ENCODE measurements around the gene OR2T33.
"Not testable (repeated sequence)": the region's sequence is repeated elsewhere in the genome, so short reads cannot be mapped to it uniquely, and the experiment has no call there.

OR2T33 gene, protein sequence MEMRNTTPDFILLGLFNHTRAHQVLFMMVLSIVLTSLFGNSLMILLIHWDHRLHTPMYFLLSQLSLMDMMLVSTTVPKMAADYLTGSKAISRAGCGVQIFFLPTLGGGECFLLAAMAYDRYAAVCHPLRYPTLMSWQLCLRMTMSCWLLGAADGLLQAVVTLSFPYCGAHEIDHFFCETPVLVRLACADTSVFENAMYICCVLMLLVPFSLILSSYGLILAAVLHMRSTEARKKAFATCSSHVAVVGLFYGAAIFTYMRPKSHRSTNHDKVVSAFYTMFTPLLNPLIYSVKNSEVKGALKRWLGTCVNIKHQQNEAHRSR

DNA sequence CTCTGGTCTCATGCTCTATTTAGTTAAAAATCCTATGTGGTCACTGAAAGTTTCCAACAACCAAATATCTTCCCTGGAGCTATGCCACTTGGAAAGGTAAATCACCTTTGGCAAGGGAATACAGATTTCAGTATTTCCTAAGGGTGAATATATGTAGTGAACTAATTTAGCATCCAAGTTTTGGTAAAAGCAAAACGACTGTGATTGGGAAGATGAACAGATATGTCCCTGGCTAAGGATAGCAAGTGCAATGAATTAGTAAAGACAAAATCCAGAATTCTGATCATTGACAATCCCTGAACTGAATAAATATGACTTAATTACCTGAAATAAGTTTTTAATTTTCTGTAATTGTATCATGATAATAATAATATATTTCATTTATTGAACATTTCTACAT lies at the start of gene OR2T33:
Gene OR2T33 (minus strand): TSS at position 101 of the 400 bp plus-strand sequence. CDS start 4,162 bp downstream, outside the sequence.
- DNase-seq: no peak

DNA sequence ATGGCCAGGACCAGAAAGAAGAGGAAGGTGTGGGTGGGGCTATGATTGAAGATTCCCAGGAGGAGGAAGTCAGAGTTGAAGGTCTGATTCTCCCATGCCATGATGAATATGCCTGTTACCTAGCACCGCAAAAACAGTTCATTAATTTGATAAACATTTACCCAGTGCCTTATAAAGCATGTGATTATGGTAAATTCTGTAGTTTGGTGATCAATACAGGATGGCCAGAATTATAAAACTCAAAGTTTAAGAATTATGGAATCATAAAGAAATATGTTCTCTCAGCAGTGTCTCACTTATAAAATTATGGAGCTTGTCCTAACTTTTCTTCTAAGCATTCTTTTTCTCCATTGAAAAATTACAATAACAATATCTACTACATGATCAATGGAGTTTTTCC lies 46.7 kb upstream of the OR2T33 start, which contains the start of gene OR2M7:
Gene OR2M7 (minus strand): TSS at position 101 of the 400 bp plus-strand sequence. CDS start 0 bp downstream, at position 101.
- DNase-seq: no peak

DNA sequence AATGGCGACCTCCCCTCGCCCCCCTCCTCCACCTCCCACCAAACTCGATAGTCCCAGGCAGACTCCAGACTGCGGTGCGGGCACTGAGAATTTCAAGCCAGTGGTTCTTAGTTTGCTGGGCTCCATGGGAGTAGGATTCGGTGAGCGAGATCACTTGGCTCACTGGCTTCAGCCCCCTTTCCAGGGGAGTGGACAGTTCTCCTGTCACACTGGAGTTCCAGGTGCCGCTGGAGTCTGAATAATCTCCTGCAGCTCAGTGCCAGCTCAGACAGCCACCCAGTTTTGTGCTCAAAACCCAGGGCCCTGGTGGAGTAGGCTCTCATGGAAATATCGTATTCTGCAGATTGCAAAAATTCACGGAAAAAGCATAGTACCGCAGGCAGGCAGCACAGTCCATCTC lies 39.0 kb upstream of the OR2T33 start:
- no peak for DNase-seq

DNA sequence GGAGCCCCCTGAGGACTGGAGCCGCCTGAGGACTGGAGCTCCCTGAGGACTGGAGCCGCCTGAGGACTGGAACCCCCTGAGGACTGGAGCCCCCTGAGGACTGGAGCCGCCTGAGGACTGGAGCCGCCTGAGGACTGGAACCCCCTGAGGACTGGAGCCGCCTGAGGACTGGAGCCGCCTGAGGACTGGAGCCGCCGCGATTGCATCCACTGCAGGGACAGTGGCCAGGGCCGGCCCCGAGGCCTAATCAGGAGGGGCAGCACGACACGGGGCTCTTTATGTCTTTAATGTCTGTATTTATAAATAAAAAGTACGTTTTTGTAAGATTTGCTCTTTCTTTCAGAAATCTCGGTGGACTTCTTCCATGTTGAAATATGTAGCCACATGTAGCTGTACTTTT lies 29.0 kb upstream of the OR2T33 start:
- not testable (repeated sequence) for DNase-seq

DNA sequence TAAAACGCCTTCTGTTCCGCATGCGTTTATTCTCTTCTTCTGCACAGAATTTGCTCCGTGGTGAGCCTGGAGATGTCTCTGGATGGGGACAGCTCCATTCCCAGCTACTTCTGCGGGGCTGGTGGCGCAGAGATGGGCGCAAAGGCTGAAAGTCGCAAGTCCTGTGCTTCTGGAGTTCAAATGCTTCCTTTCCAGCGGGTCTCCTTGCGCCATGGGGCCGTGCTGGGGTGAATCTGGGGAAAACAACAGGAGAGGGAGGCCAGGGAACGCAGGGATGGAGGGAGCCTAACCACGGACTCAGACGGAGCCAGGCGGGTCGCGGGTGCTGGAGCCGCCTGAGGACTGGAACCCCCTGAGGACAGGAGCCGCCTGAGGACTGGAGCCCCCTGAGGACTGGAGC lies 28.3 kb upstream of the OR2T33 start:
- no peak for DNase-seq

DNA sequence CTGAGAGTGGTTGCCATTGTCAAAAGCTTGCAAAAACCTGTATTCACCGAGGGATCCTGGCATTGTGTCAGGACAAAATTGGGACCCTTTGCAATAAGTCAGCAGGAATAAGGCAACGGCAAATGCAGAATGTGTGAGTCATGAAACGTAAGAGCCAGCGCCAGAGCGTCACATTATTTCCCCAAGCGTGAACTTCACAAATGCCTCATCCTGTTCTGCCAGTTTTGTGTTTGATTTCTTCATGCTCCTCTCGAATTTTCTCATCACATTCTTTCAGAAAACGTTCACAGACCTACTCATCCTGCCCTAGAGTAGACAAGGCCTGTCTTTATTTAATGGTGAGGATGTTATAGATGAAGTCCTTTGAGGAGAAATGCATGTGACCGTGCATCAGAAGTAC lies 27.9 kb upstream of the OR2T33 start:
- not testable (repeated sequence) for DNase-seq

DNA sequence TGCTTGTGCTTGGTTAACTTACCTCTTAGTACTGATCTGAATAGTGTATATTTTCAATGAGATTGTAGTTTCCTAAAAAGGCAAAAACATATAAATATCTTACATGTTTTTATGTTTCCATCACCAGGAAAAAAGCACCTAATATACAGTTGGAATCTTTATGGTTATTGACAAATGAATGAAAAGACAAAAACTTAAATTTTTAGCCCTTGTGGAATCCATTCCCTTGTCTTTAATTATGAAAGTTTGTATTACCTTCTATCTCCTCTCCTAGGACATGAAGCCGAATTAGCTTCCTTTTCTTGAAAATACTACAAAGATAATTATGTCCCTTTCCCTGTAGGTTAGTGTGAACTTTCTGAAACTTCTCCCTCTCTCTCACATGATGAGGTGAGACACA lies 25.5 kb upstream of the OR2T33 start, which contains the start of gene OR2T12:
Gene OR2T12 (minus strand): TSS at position 101 of the 400 bp plus-strand sequence. CDS start 7,846 bp downstream, outside the sequence.
- DNase-seq: no peak

DNA sequence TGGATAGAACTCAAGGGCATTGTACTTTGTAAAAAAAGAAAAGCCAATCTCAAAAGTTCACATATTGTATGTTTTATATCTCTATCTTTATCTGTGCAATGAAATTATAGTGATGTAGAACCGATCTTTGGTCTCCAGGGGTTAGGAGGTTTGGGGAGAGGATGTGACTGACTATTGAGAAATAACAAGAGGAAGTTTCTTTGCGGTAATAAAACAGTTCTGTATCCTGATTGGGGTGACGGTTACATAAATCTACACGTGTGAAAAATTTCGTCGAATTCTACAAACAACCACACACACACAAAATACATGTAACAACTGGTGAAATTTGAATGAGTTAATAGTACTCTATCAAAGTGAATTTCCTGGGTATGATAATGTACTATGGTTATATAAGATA lies 10.6 kb upstream of the OR2T33 start:
- no peak for DNase-seq

DNA sequence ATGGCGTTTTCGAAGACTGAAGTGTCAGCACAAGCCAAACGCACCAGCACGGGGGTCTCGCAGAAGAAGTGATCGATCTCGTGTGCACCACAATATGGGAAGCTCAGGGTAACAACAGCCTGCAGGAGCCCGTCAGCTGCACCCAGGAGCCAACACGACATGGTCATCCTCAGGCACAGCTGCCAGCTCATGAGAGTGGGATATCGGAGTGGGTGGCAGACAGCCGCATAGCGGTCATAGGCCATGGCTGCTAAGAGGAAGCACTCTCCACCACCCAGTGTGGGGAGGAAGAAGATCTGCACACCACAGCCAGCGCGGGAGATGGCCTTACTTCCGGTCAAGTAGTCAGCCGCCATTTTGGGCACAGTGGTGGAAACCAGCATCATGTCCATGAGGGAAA lies 4.6 kb downstream of the OR2T33 start:
- DNase-seq: not testable (repeated sequence)

DNA sequence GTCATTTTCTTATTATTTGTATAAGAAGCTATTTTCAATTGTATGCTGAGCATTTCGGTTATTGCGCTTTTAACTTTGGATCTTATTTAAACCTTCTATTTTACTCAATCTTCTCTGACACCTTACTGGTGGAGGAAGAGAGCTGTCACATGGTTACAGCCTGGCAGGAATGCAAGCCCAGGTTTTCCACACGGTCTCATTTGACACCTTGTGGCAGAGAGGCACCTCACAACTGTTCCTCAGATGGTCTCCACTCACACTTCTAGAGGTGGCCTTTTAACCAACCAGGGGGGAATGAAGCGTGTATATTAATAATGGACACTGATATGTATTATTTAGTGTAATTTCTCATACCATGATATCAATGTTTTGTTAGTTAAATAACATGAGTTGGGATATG lies 9.6 kb downstream of the OR2T33 start:
- DNase-seq: no peak

DNA sequence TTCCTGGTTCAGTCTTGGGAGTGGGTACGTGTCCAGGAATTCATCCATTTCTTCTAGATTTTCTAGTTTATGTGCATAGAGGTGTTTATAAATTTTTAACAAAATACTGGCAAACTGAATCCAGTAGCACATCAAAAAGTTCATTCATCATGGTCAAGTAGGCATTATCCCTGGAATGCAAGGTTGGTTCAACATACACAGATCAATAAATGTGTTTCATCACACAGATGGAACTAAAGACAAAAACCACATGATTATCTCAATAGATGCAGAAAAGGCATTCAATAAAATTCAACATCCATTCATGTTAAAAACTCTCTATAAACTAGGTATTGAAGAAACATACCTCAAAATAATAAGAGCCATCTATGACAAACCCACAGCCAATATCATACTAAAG lies 18.5 kb downstream of the OR2T33 start:
- DNase-seq: not testable (repeated sequence)

DNA sequence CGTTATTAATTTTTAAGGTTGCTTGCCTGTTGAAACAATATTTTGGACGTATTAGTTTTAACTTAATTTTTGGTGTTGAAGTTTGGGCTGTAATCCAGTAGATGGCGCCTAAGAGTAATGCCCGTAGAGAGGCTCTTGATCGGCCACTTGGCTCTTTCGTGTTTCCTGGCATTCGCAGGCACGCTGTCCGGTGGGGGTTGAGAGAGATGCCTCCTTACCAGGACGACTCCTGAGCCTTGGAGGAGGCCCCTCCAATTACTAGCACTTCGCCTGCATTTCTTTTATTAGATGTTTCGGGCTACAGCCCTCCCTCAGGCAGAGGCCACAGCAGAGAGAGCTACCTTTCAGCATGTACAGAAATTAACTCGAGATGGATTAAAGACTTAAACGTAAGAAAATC lies 34.6 kb downstream of the OR2T33 start:
- no peak for DNase-seq

DNA sequence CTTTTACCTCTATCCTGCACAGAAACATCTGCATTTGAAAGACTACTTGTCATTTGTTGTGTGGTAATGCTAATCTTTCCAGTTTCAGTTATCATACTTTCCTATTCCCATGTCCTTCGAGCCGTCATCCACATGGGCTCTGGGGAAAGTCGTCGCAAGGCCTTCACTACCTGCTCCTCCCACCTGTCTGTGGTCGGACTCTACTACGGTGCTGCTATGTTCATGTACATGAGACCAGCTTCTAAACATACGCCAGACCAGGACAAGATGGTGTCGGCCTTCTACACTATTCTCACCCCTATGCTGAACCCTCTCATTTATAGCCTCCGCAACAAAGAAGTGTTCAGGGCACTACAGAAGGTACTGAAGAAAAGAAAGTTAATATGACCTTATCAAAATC lies 38.3 kb downstream of the OR2T33 start:
- no peak for DNase-seq

DNA sequence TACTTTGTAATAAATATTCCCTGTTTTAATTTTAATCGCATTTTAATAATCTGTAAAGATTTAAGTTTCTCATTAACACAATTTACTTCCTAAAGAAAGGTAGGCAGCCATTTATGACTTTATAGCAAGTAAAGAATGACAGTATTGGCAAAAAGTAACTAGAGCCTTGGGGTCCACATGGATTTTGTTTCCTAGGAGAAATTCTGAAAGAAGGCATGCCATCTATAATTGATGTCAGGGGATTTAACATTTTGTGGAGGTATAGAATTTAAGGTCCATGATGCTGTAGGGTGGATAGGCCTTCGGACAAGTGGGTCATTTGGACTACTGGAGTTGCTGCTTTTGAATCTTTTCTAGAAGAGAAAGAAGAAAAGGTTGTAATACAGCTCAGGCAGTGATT lies 46.7 kb downstream of the OR2T33 start, which contains the start of gene OR2M4:
Gene OR2M4 (plus strand): TSS at position 301 of the 400 bp plus-strand sequence. CDS start 7,512 bp downstream, outside the sequence.
- DNase-seq: no peak

DNA sequence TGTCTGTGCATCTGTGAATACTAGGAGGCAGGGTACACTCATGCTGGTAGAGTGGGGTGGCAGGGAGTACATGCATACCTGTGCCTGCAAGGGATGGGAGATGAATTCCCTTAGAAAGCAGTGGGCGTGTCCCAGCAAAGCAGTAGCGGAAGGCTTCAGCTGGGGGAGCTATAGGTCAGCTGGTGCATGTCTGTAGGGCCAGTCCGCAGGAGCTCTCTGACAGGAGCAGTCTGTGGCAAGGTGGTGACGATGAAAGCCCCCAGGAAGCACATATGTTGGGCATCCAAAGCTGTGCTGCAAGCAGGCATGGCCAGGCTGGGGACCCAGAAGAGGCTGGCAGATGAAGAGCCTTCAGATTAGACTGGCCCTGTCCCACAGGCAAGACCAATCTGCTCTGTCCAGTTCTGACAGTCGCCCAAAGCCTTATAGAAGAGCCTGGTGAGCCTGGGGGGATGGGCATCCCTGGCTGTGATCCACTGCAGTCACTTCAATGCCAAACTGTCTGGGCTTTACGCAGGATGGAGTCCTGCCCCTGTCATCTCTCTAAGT lies 48.3 kb downstream of the OR2T33 start:
- no peak for DNase-seq

DNA sequence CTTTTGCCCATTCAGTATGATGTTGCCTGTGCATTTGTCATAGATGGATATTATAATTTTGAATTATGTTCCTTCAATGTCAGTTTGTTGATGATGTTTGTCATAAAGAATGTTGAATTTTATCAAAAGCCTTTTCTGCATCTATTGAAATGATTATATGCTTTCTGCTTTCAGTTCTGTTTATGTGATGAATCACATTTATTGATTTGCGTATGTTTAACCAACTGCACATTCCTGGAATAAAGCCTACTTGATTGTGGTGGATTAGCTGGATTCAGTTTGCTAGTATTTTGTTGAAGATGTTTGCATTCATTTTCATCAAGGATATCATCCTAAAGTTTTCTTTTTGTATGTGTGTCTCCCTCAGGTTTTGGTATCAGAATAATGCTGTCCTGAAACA lies 52.2 kb downstream of the OR2T33 start:
- DNase-seq: no peak
